Measurements from ENCODE around the gene ANXA11.

Gene ANXA11

GRCh38 chr10:80140251-80140650 is 65.1 kb downstream of the ANXA11 start:
- no peaks in the 10 kb centered on the region for H3K36me3 ChIP-seq (ENCODE audit: insufficient read depth, low read length)
- H3K9ac ChIP-seq (ENCODE audit: low read depth, low read length) = no peak overlapping the region
- no peak overlapping the region for H2AFZ ChIP-seq (ENCODE audit: low read depth, low read length)
- DNase-seq = no peak
- peaks cover 3% of the 10 kb centered on the region; the same call in 1 of the 2 replicates for H3K4me1 ChIP-seq (ENCODE audit: insufficient read depth, low read length)
- no peaks in the 10 kb centered on the region for H3K9me3 ChIP-seq (ENCODE audit: insufficient read depth, low read length, severe bottlenecking)
- peaks cover 13% of the 10 kb centered on the region for H3K27me3 ChIP-seq (ENCODE audit: insufficient read depth, low read length, poor library complexity)
- H3K79me2 ChIP-seq (ENCODE audit: insufficient read depth, low read length) = no peaks in the 10 kb centered on the region
- H3K4me3 ChIP-seq (ENCODE audit: low read depth in 1 of 2, low read length in 2 of 2) = no peak overlapping the region
- no peak overlapping the region for H3K4me2 ChIP-seq (ENCODE audit: insufficient read depth, low read length)
- peaks cover 7% of the 10 kb centered on the region for H4K20me1 ChIP-seq (ENCODE audit: insufficient read depth, low read length)
- no peak for ATAC-seq (ENCODE audit: insufficient read depth, low read depth)
- TF ChIP-seq CTCF (IDR thresholded peaks at IDR 0.05; ENCODE audit: borderline replicate concordance, extremely low read depth, low read length, poor library complexity, severe bottlenecking) (no peak), EZH2 (IDR thresholded peaks at IDR 0.05; ENCODE audit: borderline replicate concordance, low read depth, low read length, severe bottlenecking) (no peak)
- no peak overlapping the region for H3K27ac ChIP-seq (ENCODE audit: low read length)

DNA sequence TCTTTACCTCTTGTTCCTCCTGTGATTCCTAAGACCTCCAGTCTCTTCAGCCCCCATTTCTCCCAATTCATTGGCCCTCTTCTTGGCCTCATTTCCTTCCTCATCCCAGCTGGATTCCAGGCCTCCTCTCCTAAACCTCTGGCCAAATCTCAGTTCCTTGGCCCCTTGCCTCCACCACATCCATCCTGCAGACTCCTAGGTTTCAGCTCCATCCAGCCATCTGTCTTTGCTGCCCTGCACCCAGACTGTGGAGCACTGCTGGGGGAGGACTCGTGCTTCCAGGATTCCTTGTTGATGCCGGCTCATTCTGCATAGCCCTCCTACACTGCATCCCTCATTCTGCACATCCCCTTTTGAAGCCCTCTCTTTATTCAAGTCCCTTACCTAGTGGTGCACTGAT is 66.1 kb downstream of the ANXA11 start:
- no peaks in the 10 kb centered on the region for H3K79me2 ChIP-seq (ENCODE audit: insufficient read depth, low read length)
- DNase-seq = no peak
- TF ChIP-seq CTCF (IDR thresholded peaks at IDR 0.05; ENCODE audit: borderline replicate concordance, extremely low read depth, low read length, poor library complexity, severe bottlenecking) (no peak), EZH2 (IDR thresholded peaks at IDR 0.05; ENCODE audit: borderline replicate concordance, low read depth, low read length, severe bottlenecking) (no peak)
- H3K9me3 ChIP-seq (ENCODE audit: insufficient read depth, low read length, severe bottlenecking) = no peaks in the 10 kb centered on the region
- peaks cover 5% of the 10 kb centered on the region; the same call in 1 of the 2 replicates for H4K20me1 ChIP-seq (ENCODE audit: insufficient read depth, low read length)
- H3K27me3 ChIP-seq (ENCODE audit: insufficient read depth, low read length, poor library complexity) = peaks cover 6% of the 10 kb centered on the region
- no peak overlapping the region for H2AFZ ChIP-seq (ENCODE audit: low read depth, low read length)
- H3K9ac ChIP-seq (ENCODE audit: low read depth, low read length) = no peak overlapping the region
- no peak overlapping the region for H3K27ac ChIP-seq (ENCODE audit: low read length)
- no peaks in the 10 kb centered on the region for H3K4me1 ChIP-seq (ENCODE audit: insufficient read depth, low read length)
- no peak overlapping the region for H3K4me2 ChIP-seq (ENCODE audit: insufficient read depth, low read length)
- H3K36me3 ChIP-seq (ENCODE audit: insufficient read depth, low read length) = no peaks in the 10 kb centered on the region
- ATAC-seq (ENCODE audit: insufficient read depth, low read depth) = no peak
- no peak overlapping the region for H3K4me3 ChIP-seq (ENCODE audit: low read depth in 1 of 2, low read length in 2 of 2)

GRCh38 chr10:80137920-80138319 is 67.4 kb downstream of the ANXA11 start:
- no peak overlapping the region for H3K27ac ChIP-seq (ENCODE audit: low read length)
- ATAC-seq (ENCODE audit: insufficient read depth, low read depth) = no peak
- H3K4me1 ChIP-seq (ENCODE audit: insufficient read depth, low read length) = no peaks in the 10 kb centered on the region
- no peak overlapping the region for H3K4me3 ChIP-seq (ENCODE audit: low read depth in 1 of 2, low read length in 2 of 2)
- H2AFZ ChIP-seq (ENCODE audit: low read depth, low read length) = no peak overlapping the region
- H3K9me3 ChIP-seq (ENCODE audit: insufficient read depth, low read length, severe bottlenecking) = no peaks in the 10 kb centered on the region
- H4K20me1 ChIP-seq (ENCODE audit: insufficient read depth, low read length) = no peaks in the 10 kb centered on the region
- no peak overlapping the region for H3K4me2 ChIP-seq (ENCODE audit: insufficient read depth, low read length)
- no peak for DNase-seq
- H3K27me3 ChIP-seq (ENCODE audit: insufficient read depth, low read length, poor library complexity) = no peaks in the 10 kb centered on the region
- H3K9ac ChIP-seq (ENCODE audit: low read depth, low read length) = no peak overlapping the region
- no peaks in the 10 kb centered on the region for H3K36me3 ChIP-seq (ENCODE audit: insufficient read depth, low read length)
- TF ChIP-seq CTCF (IDR thresholded peaks at IDR 0.05; ENCODE audit: borderline replicate concordance, extremely low read depth, low read length, poor library complexity, severe bottlenecking) (no peak), EZH2 (IDR thresholded peaks at IDR 0.05; ENCODE audit: borderline replicate concordance, low read depth, low read length, severe bottlenecking) (no peak)
- H3K79me2 ChIP-seq (ENCODE audit: insufficient read depth, low read length) = no peaks in the 10 kb centered on the region

Data from DND-41 (cell line).